Kasumi-1 (cell line): ENCODE data around the gene BACE2.
"Not testable (repeated sequence)": the region's sequence is repeated elsewhere in the genome, so short reads cannot be mapped to it uniquely, and the experiment has no call there.

Experiments used
- DNase-seq, 2 experiments: peaks; one replicate each; lab custom pipeline; 2025; lab: John Stamatoyannopoulos, UW

Gene BACE2

DNA sequence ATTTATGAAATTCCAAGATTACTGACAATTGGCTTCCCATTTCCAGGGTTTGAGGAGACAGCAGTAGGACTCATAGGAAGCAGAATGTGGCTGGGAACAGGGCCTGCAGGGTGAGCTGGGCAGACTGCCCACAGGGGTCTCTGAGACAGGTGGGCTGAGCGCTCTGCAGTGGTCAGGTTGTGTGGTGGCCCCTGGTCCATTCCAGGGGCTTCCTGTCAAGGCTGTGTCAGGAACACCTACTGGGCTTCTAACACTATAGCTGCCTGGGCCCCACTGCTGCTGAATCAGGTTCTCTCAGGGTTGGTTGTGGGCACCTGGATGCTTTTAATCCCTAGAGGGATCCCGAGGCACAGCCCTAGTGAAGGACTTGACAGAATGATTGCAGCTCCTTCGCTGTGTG is 72.1 kb downstream of the BACE2 start:
- no peak for DNase-seq

DNA sequence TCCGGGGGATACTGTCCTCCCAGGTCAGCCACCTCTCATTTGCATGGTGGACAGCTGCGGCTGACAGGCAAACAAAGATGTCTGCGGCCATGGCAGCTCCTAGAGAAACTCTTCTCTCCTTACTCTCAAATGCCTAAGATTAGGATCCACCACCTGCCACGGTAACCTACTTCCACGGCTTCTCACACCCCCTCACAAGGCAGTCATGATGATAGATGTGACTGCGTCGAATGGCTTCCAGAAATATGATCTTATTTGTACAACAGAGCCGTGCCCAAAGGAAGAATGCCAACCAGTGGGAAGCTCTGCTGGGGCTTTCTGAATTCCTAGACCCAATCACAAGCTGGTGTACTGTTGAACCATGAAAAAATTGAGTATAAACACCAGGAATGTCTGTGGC is 73.4 kb downstream of the BACE2 start:
- no peak for DNase-seq

DNA sequence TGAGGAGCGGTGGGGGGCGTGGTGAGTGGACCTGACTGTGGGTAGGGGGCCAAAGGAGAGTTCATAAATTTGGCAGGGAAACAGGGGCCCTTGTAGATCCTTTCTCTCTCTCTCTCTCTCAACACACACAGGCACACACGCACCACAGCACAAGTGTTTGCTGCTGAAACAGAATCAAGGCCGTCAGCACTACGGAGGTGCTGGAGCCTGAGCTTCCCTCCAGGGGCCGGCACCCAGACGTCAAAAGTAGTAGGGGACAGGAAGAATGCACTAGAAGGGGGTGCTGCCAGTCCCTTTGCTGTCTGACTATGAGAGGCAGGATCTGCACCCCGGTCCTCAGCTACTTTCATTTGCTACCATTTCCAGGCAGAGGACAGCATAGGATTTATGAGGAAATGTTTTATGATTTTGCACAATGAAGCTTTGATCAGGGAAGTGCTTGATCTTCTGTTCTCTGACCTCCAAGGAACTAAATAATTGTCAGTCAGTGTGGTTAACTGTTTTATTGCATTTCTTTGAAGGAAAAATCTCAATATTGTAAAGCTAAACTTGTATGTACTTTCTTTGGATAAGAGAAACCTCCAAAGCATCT is 74.4 kb downstream of the BACE2 start:
- no peak for DNase-seq

DNA sequence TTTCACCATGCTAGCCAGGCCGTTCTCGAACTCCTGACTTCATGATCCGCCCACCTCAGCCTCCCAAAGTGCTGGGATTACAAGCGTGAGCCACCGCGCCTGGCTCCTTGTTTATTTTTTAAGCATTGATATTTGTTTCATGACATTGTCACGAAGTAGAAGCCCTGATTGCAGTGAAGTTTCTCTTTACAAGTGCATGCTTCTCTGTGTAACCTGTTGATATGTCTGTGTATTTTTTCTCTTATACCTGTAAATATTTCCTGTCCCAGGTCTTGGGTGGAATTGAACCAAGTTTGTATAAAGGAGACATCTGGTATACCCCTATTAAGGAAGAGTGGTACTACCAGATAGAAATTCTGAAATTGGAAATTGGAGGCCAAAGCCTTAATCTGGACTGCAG is 75.1 kb downstream of the BACE2 start:
- DNase-seq, result no peak

DNA sequence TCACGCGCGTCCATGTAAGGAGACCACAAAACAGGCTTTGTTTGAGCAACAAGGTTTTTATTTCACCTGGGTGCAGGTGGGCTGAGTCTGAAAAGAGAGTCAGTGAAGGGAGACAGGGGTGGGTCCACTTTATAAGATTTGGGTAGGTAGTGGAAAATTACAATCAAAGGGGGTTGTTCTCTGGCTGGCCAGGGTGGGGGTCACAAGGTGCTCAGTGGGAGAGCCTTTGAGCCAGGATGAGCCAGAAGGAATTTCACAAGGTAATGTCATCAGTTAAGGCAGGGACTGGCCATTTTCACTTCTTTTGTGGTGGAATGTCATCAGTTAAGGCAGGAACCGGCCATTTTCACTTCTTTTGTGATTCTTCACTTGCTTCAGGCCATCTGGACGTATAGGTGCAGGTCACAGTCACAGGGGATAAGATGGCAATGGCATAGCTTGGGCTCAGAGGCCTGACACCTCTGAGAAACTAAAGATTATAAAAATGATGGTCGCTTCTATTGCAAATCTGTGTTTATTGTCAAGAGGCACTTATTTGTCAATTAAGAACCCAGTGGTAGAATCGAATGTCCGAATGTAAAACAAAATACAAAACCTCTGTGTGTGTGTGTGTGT is 76.4 kb downstream of the BACE2 start:
- not testable (repeated sequence) for DNase-seq

DNA sequence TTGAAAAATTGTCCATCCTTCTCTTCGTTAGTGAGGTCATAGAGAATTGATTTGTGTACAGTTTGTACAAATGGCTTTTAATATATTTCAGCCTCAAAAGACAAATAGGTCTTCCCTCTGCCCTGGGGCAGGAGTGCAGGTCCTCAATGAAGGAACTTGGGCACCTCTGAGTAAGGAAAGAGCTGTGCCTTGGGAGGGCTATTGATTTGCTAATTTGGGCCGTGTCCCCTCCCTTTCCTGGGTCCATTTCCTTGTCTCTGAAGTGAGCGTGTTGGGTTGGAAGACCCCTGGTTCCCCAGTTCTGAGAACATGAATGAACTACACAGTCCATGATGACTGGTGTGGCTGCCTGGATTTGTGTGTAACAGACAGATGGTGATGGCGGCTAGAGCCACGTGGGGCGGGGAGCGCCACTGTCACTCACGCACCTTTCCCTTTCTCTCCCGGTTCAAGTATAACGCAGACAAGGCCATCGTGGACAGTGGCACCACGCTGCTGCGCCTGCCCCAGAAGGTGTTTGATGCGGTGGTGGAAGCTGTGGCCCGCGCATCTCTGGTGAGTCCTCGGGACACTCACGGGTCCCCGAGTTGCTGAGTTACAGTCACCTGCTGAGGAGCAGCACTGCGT is 77.7 kb downstream of the BACE2 start:
- DNase-seq, result no peak

DNA sequence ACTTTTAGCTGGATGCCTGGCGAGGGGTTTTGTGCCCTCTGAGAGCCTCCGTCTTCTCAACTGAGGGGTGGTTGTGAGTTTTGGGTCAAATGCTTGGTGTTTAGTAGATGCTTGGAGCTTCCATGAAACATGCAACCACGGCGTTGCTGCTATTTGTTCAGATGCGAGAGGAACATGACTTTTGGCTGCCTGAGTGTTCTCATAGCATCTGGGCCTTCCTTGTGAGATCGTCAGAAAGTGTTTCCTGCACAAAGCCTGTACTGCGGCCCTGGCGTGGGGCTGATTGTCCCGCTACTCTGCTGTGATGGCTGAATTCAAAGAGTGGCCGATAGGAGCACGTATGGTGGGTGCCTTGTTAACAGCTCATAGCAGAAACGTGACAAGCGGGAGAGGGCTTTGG is 78.8 kb downstream of the BACE2 start:
- DNase-seq, result no peak

DNA sequence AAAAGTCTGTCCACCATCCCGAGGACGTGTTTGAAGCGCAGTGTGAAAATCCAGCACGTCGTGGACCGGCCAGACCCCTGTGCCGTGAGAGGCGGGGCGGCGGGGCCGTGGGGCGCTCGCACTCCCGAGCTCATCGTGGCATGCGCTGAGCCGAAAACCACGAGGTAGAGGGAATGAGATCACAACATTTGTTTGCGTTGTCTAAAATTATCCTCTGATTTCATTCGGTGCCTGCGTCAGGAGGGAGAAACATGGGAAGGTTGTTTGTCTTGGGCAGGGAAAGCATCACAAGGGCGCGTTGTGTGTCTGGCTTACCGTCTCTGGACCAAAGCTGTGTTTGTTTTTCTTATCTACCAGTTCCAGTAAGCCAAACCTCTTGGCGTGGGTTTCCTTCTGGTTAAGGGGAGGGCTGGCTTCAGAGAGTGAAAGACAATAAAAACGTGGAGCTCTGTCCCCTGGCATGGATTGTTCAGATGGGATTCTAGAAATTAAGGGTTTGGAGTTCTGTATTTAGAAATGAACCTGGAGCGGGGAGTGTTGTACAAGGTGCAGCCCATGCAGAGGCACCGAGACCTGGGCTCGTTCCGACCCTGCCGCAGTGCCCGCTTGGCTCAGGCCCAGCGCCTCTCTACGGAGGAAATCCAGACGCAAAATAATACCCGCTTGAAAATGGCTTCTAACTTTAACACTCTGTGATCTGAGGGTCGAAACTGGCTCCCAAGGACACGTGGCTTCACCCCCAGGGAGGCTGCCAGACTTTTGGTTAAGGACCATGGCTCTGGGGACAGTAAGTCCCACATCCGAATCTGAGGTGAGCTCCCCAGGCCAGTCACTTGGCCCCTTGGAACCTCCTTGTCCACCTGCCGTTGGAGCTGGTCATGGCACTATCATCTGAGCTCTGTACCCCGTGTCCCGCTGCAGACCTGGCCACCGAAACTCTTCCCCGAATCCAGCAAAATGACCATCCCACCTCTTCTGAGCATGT is 79.9 kb downstream of the BACE2 start:
- no peak for DNase-seq

DNA sequence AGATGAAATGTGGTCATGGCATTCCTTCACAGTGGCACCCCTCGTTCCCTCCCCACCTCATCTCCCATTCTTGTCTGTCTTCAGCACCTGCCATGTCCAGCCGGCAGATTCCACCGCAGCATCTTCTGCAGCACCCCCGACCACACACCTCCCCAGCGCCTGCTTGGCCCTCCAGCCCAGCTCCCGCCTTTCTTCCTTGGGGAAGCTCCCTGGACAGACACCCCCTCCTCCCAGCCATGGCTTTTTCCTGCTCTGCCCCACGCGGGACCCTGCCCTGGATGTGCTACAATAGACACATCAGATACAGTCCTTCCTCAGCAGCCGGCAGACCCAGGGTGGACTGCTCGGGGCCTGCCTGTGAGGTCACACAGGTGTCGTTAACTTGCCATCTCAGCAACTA is 81.5 kb downstream of the BACE2 start:
- DNase-seq, result no peak

DNA sequence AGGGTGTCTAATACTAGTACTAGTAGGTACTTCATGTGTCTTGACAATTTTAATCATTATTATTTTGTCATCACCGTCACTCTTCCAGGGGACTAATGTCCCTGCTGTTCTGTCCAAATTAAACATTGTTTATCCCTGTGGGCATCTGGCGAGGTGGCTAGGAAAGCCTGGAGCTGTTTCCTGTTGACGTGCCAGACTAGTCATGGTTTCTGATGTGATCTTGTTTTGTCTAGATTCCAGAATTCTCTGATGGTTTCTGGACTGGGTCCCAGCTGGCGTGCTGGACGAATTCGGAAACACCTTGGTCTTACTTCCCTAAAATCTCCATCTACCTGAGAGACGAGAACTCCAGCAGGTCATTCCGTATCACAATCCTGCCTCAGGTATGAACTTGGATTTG is 82.6 kb downstream of the BACE2 start:
- DNase-seq, result no peak

DNA sequence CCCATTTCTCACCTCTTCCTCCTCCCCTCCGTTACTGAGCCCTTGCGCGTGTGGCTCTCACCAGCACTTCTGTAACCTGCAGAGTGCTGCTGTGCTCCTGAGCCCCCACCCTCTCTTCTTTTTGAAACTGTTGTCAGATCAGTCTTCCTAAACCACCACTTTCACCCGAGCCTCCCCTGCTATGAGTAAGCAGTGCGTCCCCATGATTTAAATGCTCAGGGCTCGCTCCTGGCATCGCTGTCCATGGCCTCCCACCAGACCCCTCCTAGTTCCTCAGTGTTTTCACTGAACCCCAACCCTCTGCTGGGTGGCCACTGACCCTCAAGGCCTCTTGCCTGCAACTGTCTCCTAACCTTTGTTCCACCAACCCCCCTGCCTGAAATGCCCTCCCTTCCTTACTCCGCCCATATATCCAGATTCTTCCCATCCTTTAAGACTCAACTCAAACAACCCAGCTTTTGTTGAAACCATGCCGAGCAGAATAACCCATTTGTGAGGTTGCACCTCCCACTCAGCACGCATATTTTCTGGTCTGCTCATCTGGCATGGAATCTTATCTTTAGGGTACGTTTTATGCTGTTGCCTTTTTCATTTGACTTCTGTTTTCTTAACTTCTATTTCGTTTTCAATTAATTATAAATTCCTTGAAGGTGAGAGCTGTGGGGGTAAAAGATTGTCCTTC is 84.1 kb downstream of the BACE2 start:
- no peak for DNase-seq

DNA sequence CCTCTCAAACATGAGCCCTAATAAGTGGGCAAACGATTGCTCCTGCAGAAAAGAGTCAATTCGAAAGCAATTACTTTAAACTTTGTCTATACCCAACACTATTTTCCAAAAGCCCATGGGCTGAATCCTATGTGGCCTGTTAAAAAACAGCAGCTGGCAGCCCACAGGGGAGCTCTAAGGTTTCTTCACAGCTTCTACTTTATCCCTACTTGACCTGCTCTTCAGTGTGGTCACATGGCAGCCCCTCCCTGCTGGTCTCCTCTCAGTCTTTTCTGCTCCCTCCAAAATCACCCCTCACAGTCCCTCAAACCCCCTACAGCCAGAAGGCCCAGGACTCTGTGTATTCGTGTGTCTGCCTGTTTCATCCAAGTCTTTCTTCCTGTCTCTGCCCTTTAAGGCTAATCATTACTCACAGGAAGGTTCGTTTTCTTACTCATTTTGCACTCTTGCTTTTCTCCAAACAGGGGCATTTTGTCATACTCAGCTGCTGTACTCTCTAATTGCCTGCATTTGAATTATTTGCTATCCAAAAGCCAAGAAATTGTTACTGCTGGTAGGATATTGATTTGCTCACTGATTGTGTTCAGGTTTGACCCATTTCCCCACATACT is 86.2 kb downstream of the BACE2 start:
- DNase-seq, result no peak

DNA sequence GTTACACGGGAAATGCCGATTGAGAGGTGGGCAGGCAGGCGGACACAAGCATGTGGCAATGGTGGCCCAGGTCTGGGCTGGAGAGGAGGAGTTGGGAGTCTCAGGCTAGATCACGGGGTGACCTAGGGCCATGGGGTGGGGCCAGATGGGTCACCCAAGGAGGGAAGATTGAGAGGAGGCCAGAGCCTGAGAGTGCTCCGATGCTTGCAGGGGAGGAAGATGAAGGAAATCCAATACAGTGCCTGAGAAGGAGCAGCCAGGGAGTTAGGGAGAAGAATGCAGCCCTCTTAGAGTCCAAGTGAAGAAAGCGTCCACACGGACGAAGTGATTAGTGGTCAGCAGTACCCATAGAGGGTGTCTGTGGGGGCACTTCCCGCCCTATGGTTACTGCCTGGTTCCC is 87.2 kb downstream of the BACE2 start:
- no peak for DNase-seq

DNA sequence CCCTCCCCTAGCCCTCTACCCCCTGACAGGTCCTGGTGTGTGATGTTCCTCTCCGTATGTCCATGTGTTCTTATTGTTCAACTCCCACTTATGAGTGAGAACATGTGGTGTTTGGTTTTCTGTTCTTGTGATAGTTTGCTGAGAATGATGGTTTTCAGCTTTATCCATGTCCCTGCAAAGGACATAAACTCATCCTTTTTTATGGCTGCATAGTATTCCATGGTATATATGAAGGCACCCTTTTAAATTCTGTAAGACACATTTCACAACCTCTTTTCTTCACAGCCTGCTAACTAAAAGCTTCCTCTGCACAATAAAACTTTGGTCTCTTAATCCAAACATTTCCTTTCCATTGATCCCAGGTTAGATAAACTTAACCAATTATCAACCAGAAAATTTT is 88.3 kb downstream of the BACE2 start:
- not testable (repeated sequence) for DNase-seq

DNA sequence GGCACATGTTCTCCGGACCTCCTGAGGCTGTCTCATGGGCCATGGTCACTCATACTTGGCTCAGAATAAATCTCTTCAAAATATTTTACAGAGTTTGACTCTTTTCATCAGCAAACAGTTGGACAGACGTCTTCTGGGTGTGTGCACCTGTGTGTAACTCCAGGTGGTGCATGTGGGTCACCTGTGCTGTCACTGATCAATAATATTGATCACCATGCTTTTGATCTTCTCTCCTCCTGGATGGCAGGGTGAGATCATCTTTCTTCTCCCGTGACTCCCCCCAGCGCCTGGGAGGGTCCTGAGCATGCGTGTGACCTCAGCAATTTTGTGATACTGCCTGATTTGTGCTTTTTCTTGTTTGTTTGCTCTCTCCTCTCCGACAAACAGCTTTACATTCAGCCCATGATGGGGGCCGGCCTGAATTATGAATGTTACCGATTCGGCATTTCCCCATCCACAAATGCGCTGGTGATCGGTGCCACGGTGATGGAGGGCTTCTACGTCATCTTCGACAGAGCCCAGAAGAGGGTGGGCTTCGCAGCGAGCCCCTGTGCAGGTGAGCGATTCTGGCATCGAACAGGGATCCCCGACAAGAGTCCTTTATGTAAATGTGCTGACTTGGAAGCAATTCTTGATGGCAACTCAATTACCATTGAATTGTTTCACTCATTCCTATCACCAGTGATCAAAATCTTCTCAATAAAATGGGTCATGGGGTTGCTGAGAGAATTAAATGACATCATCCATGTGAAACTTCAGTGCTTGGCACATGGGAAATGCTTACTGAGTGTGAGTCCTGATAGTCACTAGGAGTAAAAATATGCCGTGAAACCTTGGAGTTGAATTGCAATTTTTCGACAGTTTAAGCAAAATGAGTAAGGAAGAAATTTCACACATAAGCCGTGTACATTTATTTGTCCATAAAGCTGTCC is 89.1 kb downstream of the BACE2 start:
- no peak for DNase-seq

DNA sequence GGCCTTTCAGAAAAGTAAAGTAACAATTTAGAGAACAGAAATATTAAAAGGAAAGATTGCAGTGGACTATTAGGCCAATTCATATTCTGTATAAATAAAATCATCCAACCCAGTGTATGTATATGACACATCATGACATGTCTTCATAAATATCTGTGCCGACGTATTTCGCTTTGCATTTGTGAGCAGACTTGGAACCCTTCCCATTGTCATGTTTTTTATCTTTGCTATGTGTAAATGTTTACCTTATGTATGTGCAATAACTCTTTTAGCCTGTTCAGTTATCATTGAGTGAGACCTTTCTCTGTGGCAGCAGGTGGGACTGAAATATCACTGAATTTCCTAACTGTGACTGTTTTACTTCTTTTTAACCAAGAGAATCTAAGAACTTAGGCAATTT is 90.7 kb downstream of the BACE2 start:
- no peak for DNase-seq

DNA sequence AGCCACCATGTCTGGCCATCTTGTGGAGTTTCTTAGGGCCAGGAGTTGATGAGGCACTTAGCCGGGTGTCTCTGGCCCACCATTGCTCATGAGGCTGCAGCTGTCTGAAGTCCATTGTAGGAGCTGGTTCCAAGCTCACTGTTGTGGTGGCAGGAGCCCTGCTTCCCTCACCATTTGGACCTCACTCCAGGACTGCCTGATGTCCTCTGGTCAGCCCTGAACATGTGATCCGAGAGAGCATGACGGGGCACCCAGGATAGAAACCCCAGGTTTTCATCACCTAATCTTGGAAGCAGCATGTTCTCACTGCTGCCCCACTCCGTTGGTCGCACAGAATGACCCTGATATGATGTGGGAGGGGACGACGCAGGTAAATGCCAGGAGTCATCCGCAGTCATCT is 92.5 kb downstream of the BACE2 start:
- no peak for DNase-seq

DNA sequence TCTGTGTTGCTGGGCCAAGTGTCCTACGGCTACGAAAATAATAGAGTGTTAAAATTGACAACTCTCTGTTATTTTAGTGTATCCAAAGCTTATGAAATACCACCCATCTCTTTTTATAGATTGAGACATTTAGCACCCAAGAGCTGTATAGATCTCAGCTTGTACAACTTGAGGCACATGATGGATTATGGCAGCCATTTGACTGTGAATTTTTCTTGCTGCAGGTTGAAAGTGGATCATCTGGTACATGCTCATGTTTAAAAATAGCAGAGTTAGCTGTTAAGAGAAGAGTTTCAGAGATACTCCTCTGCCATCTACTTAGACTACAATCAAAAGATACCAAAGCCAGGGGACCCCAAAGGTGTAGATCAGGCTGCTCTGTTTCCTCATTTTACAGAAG is 99.4 kb downstream of the BACE2 start:
- no peak for DNase-seq

DNA sequence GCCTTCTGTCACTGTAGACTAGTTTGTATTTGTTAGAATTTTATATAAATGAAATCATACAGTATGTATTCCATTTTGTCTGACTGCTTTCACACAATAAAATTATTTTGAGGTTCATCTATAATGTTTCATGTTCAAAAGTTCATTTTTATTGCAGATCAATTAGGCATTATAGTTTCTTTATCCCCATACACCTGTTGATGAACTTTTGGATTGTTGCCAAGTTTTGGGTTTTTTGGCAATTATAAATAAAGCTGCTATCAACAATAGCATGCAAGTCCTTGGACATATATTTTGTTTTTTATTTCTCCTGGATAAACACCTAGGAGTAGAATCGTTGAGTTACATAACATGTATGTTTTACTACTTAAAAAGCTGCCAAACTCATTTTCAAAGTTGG is 101.6 kb downstream of the BACE2 start:
- no peak for DNase-seq

DNA sequence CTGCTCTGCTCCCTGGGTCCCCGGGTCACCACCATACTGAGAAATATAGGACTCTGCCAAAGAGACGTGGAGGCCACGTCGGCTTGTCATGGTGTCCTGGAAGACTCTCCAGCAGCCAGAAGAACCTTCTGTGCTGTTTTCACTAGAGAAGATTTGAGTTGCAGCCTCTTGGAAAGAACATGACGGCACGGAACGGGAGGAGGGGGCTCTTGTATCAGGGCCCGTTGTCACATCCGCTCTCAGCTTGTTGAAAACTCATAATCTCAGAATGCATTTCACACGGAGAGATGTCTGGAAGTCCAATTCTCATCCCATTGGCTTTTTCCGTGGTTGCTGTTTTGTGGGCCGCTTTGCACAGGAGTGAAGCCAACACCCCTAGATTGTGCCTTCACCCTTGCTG is 109.2 kb downstream of the BACE2 start:
- no peak for DNase-seq

DNA sequence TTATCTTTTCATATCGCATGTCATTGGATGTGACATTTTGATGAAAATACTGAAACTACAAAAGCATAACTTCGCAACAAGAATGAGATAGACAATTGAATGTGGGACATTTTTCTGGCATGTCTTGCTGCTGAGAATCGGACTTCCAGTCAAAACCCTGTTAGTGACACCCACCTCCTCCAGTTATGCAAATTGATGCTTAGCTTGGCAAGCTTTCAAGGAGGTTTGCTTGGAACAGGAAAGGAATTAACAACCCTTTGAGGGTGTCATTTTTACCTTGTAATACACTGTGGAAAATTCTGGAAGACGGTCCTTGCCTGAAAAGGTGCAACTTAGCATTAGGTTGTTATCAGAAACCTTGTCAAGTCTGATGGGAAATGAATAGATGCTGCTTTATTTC is 109.9 kb downstream of the BACE2 start:
- DNase-seq, result no peak
